B cell (primary cell): Measurements from ENCODE around the gene DCTN3. TPM values are rescaled to one million over a fixed set of nuclear protein-coding genes. Genes with fewer than 3 reads are reported as not detected.

Experiments used
- ATAC-seq: fragments of 200-7000 bp; cut with Tn5 transposase; one replicate; pipeline ENCODE4 v1.10.0; 2021; ENCODE audit warnings: low read depth, mild to moderate bottlenecking, moderate number of reproducible peaks, moderate library complexity
- CTCF ChIA-PET: fragments of 350-600 bp; sonication (Branson Sonifier 250); formaldehyde crosslinking; loops from one replicate; lab custom pipeline; 2021; ENCODE audit warnings: antibody characterized with exemption, inconsistent platforms; lab: Charles Lee
- POLR2A ChIA-PET: fragments of 350-600 bp; sonication (Branson Sonifier 250); formaldehyde crosslinking; loops from one replicate; lab custom pipeline; 2021; ENCODE audit warnings: antibody characterized with exemption; lab: Charles Lee
- DNase-seq: peaks from one replicate; pipeline ENCODE4 v3.0.0; 2013
- H2AFZ ChIP-seq: 2 replicates; pipeline ENCODE4 v1.6.1; 2012; ENCODE audit warnings: mild to moderate bottlenecking, low read depth, low read length; ENCODE audit not compliant: insufficient read depth, poor library complexity, severe bottlenecking
- H3K27ac ChIP-seq, 2 donors: 1 replicate in 1 of 2; 2 replicates in 1 of 2; pipeline ENCODE4 v1.5.1; 2012 to 2013; ENCODE audit warnings: low read length in 2 of 2, mild to moderate bottlenecking in 2 of 2, moderate library complexity in 1 of 2
- H3K27me3 ChIP-seq, 4 experiments: fragments of 200-600 bp in 1 of 4; sonication (generic) in 1 of 4; replicated peaks in 1 of 4; 1 replicate in 2 of 4; 2 replicates in 2 of 4; pipeline versions ENCODE4 v1.6.1 to v1.7.0; 2013 to 2016; ENCODE audit warnings: low read length in 3 of 4, mild to moderate bottlenecking in 2 of 4, mixed read lengths in 1 of 4, moderate library complexity in 1 of 4; ENCODE audit not compliant: insufficient read depth in 4 of 4, control insufficient read depth in 3 of 4; ENCODE audit errors: control extremely low read depth in 1 of 4
- H3K36me3 ChIP-seq, 2 experiments: replicated peaks in 1 of 2; 1 replicate in 1 of 2; 2 replicates in 1 of 2; pipeline versions ENCODE4 v1.6.1 to v1.7.1; 2013; ENCODE audit warnings: low read length in 1 of 2; ENCODE audit not compliant: insufficient read depth in 2 of 2, control insufficient read depth in 1 of 2; ENCODE audit errors: control extremely low read depth in 1 of 2, extremely low read depth in 1 of 2
- H3K4me1 ChIP-seq, 2 donors: fragments of 200-600 bp in 1 of 2; sonication (generic) in 1 of 2; 1 replicate in 1 of 2; 2 replicates in 1 of 2; pipeline versions ENCODE4 v1.5.1 to v1.6.1; 2013 to 2017; ENCODE audit warnings: low read length in 2 of 2; ENCODE audit not compliant: control insufficient read depth in 2 of 2, insufficient read depth in 2 of 2
- H3K4me2 ChIP-seq: replicated peaks from 2 replicates; pipeline ENCODE3; 2012; ENCODE audit warnings: mild to moderate bottlenecking, low read depth, low read length; ENCODE audit not compliant: poor library complexity, severe bottlenecking
- H3K4me3 ChIP-seq, 5 experiments: fragments of 200-600 bp in 1 of 5; sonication (generic) in 1 of 5; 1 replicate in 3 of 5; 2 replicates in 2 of 5; pipeline versions ENCODE4 v1.5.1 to v1.7.0; 2011 to 2016; ENCODE audit warnings: low read length in 4 of 5, mild to moderate bottlenecking in 4 of 5, low read depth in 2 of 5, control low read depth in 1 of 5, moderate library complexity in 1 of 5; ENCODE audit not compliant: insufficient read depth in 1 of 5; ENCODE audit errors: control extremely low read depth in 1 of 5, extremely low read depth in 1 of 5
- H3K79me2 ChIP-seq: fragments of 200-600 bp; sonication (generic); one replicate; pipeline ENCODE4 v1.6.0; 2016; ENCODE audit warnings: low read length; ENCODE audit not compliant: control insufficient read depth, insufficient read depth
- H3K9ac ChIP-seq: fragments of 200-600 bp; sonication (generic); 2 replicates; pipeline ENCODE4 v1.6.1; 2017; ENCODE audit warnings: mild to moderate bottlenecking, low read length, moderate library complexity
- H3K9me3 ChIP-seq, 3 donors: one replicate each; pipeline versions ENCODE4 v1.6.1 to v1.7.1; 2013; ENCODE audit warnings: low read length in 2 of 3; ENCODE audit not compliant: control insufficient read depth in 2 of 3, insufficient read depth in 1 of 3; ENCODE audit errors: control extremely low read depth in 1 of 3
- H4K20me1 ChIP-seq: 2 replicates; pipeline ENCODE4 v1.6.0; 2012; ENCODE audit warnings: mild to moderate bottlenecking, low read length; ENCODE audit not compliant: insufficient read depth, control insufficient read depth, poor library complexity, severe bottlenecking
- H3K27ac Mint-ChIP-seq: one replicate; pipeline ENCODE4 v1.8.0; 2021; ENCODE audit warnings: mixed read lengths
- H3K27me3 Mint-ChIP-seq: one replicate; pipeline ENCODE4 v1.8.0; 2021; ENCODE audit warnings: mixed read lengths
- H3K4me1 Mint-ChIP-seq: one replicate; pipeline ENCODE4 v1.8.0; 2021; ENCODE audit warnings: mixed read lengths
- H3K4me3 Mint-ChIP-seq: one replicate; pipeline ENCODE4 v1.8.0; 2021; ENCODE audit warnings: mixed read lengths
- H3K9me3 Mint-ChIP-seq: one replicate; pipeline ENCODE4 v1.8.0; 2022; ENCODE audit warnings: mixed read lengths; ENCODE audit not compliant: insufficient read depth
- CTCF ChIP-seq: fragments of 200-600 bp; IDR thresholded peaks from one replicate; pipeline ENCODE4 v1.8.0; 2022; ENCODE audit warnings: antibody characterized with exemption, mild to moderate bottlenecking
- EZH2 ChIP-seq: IDR thresholded peaks from 2 replicates; pipeline ENCODE4 v1.6.1; 2012; ENCODE audit warnings: borderline replicate concordance, low read depth, mild to moderate bottlenecking, moderate library complexity, low read length; ENCODE audit not compliant: insufficient read depth, poor library complexity, severe bottlenecking
- WGBS: methylation state at CpG from one replicate; pipeline ENCODE4 v1.1.5; 2013; ENCODE audit warnings: missing lambda C conversion rate; ENCODE audit not compliant: insufficient coverage; 5-methylcytosine and 5-hydroxymethylcytosine counted together
- intact Hi-C: fragments of 100-400 bp; cut with micrococcal nuclease; formaldehyde crosslinking; loops from one replicate; pipeline ENCODE4 v1.10.0; 2022
- polyA plus RNA-seq: library from polyadenylated mRNA; depleted of rRNA; stranded (reverse); fragments of >200 nt; gene quantifications from 2 replicates; pipeline ENCODE4 v1.2.3, GENCODE V29; 2012
- total RNA-seq, 2 donors: library from RNA; stranded (reverse); fragments of 120-200 nt in 1 of 2; gene quantifications; 1 replicate in 1 of 2; 2 replicates in 1 of 2; pipeline versions ENCODE4 v1.2.3 to v1.2.4, GENCODE V29; 2013 to 2022

Gene DCTN3
- total and polyA plus RNA-seq, 2 donors (not counting 1 experiment from before 2014, with no cell fraction given), result 48.2 to 75.0 TPM

DNA sequence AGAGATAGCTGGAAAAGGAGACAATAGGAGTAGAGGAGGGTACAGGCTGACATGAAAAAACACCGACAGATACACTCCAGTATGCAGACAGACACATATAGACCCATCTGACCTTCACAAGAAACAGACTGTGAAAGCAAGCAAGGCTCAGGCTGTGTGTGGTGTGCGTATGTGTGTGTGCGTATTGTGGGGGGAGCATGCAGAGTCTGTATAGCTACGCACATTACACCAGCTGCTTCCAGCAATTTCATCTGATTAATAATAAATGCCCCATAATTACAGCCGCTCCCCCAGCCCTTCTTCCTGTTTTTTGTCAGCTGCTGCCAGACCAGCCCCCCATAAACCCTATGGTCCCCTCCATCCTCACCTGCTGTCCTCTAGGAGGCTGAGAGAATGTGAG is 37.5 kb downstream of the DCTN3 start:
- Histone ChIP-seq H3K9ac (no peak overlapping the region), H3K27me3 (peaks cover 0 to 86% (median 41%) of the 10 kb centered on the region in 4 experiments), H3K36me3 (no peaks in the 10 kb centered on the region), H3K4me2 (no peak overlapping the region), H3K79me2 (no peaks in the 10 kb centered on the region), H3K4me1 (peaks cover 10% of the 10 kb centered on the region in 2 donors), H3K9me3 (peaks cover 0 to 15% (median 0%) of the 10 kb centered on the region in 3 donors), H3K4me3 (no peak overlapping the region), H2AFZ (no peak overlapping the region), H4K20me1 (no peaks in the 10 kb centered on the region), H3K27ac (no peak overlapping the region)
- no peak overlapping the region for H3K4me3 Mint-ChIP-seq
- no peak for DNase-seq
- no peak for ATAC-seq
- peaks cover 9% of the 10 kb centered on the region for H3K4me1 Mint-ChIP-seq
- ChIA-PET CTCF (interaction anchor here (0.8 to 1.8 kb wide), 4 partner anchors 8 to 179 kb away, joined by 3 to 7 read pairs (median 4); no protein-coding TSS in a partner anchor), POLR2A (interaction anchor here (0.7 kb wide), 1 partner anchor 35 kb away, joined by 5 read pairs; no protein-coding TSS in a partner anchor)
- intact Hi-C loops, result no loop called here
- no CpG with 5 or more reads among the region's 5 CpGs for WGBS
- no peaks in the 10 kb centered on the region for H3K9me3 Mint-ChIP-seq
- peaks cover 87% of the 10 kb centered on the region for H3K27me3 Mint-ChIP-seq
- no peak overlapping the region for H3K27ac Mint-ChIP-seq
- TF ChIP-seq CTCF, result no peak
- TF ChIP-seq EZH2, result no peak

DNA sequence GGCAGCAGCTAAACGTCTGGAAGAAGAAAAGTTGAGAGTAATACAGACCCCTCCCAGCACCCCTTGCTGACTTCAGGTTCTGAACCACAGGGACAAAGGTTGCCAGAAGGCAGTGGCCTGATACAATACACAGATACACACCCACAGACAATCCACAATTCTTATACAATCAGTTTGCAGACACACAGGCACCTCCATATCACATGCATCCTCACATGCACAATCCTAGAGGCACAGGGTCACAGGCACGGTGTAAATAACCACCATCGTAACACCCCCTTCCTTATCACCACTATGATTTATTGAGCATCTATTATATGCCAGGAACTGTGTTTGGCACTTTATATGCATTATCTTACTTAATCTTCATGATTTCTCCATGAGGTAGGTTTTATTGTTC is 39.0 kb downstream of the DCTN3 start:
- Histone ChIP-seq H3K9me3 (peaks cover 0 to 18% (median 0%) of the 10 kb centered on the region in 3 donors), H3K9ac (no peak overlapping the region), H3K36me3 (no peaks in the 10 kb centered on the region), H3K4me2 (no peak overlapping the region), H2AFZ (no peak overlapping the region), H3K27ac (no peak overlapping the region), H3K79me2 (no peaks in the 10 kb centered on the region), H3K4me3 (no peak overlapping the region), H4K20me1 (no peaks in the 10 kb centered on the region), H3K27me3 (peaks cover 0 to 89% (median 35%) of the 10 kb centered on the region in 4 experiments), H3K4me1 (peaks cover 13 to 15% of the 10 kb centered on the region in 2 donors)
- Mint-ChIP-seq H3K27ac (no peak overlapping the region), H3K4me3 (no peak overlapping the region), H3K4me1 (peaks cover 16% of the 10 kb centered on the region), H3K27me3 (peaks cover 84% of the 10 kb centered on the region), H3K9me3 (no peaks in the 10 kb centered on the region)
- ATAC-seq (no peak), DNase-seq (no peak)
- ChIA-PET POLR2A (no interaction called here), CTCF (interaction anchor here (1.3 kb wide), 2 partner anchors 14 to 177 kb away, joined by 3 read pairs; no protein-coding TSS in a partner anchor)
- intact Hi-C loops, result no loop called here
- no peak for TF ChIP-seq EZH2
- WGBS, result no CpG with 5 or more reads among the region's 3 CpGs
